ENCODE data around the gene KIF23. TPM values are rescaled to one million over a fixed set of nuclear protein-coding genes. Genes with fewer than 3 reads are reported as not detected.
"Not testable (repeated sequence)": the region's sequence is repeated elsewhere in the genome, so short reads cannot be mapped to it uniquely, and the experiment has no call there.

KIF23 gene
- total and polyA plus RNA-seq, 2 of the 4 experiments (the other 2 are of a cell fraction) = 37.7 to 56.1 TPM

DNA sequence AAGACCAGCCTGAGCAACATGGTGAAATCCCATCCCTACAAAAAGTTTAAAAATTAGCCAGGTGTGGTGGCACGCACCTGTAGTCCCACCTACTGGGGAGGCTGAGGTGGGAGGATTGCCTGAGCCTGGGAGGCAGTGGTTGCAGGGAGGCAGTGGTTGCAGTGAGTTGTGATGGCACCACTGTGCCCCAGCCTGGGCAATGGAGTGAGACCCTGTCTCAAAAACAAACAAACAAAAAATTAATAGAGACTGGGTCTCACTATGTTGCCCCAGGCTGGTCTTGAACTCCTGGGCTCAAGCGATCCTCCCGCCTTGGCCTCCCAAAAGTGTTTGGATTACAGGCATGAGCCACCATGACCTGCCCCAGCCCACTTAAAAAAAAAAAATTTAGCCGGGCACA is 36.1 kb downstream of the KIF23 start:
- H2BK120ac ChIP-seq (ENCODE audit: low read depth, low read length); H3K23ac ChIP-seq (ENCODE audit: low read depth, low read length); H3K4me3 ChIP-seq (ENCODE audit: insufficient read depth, low read depth, low read length); POLR2A ChIA-PET (ENCODE audit: unreplicated experiment); H3K4me2 ChIP-seq (ENCODE audit: low read depth, low read length); H2BK15ac ChIP-seq (ENCODE audit: low read depth, low read length); dilution Hi-C loops (cut with HindIII; ENCODE audit: low sequenced_read_pairs, unreplicated experiment); H3K9me1 ChIP-seq (ENCODE audit: insufficient read depth, low read length); BruUV-seq (replicated peaks); H3K27me3 ChIP-seq (ENCODE audit: control insufficient read depth, insufficient read depth, low read length); H2AK5ac ChIP-seq (ENCODE audit: low read depth, low read length); CTCF ChIA-PET; H2AFZ ChIP-seq (replicated peaks; ENCODE audit: low read length, poor library complexity); H3K9me3 ChIP-seq (ENCODE audit: control insufficient read depth, insufficient read depth, low read length); H3K18ac ChIP-seq (ENCODE audit: low read depth, low read length); H3K27ac ChIP-seq (ENCODE audit: insufficient read depth, low read length); H3K4me1 ChIP-seq (ENCODE audit: control insufficient read depth, insufficient read depth, low read length); H3K4ac ChIP-seq (ENCODE audit: low read depth, low read length); H2BK20ac ChIP-seq (ENCODE audit: low read depth, low read length); DNase-seq; H4K8ac ChIP-seq (ENCODE audit: low read depth in 2 of 2, low read length in 2 of 2); H2BK5ac ChIP-seq (ENCODE audit: low read depth, low read length, poor library complexity, severe bottlenecking); H2AK9ac ChIP-seq (replicated peaks; ENCODE audit: low read depth, low read length, poor library complexity); H4K5ac ChIP-seq (ENCODE audit: low read depth, low read length); H3K14ac ChIP-seq (replicated peaks; ENCODE audit: low read depth, low read length); H3K56ac ChIP-seq (ENCODE audit: extremely low read depth, insufficient read depth, low read length); H3K9ac ChIP-seq (ENCODE audit: low read depth, low read length); in situ Hi-C loops (cut with MboI; ENCODE audit: low sequenced_read_pairs); H4K91ac ChIP-seq (ENCODE audit: insufficient read depth, low read depth, low read length); ATAC-seq (ENCODE audit: low read depth): not testable (repeated sequence)
- WGBS, 2 experiments (ENCODE audit: extremely low coverage in 2 of 2, insufficient read length in 1 of 2) = no CpG with 5 or more reads among the region's 4 CpGs
- intact Hi-C loops (cut with micrococcal nuclease) = loop anchor here (10.0 kb wide), 1 partner anchor 285 kb away; the partner anchor contains the start of gene GLCE
- H4K20me1 ChIP-seq (ENCODE audit: insufficient read depth, low read length) = peaks cover 27% of the 10 kb centered on the region
- H3K36me3 ChIP-seq (ENCODE audit: control insufficient read depth, insufficient read depth, low read length) = peaks cover 12% of the 10 kb centered on the region
- peaks cover 6 to 28% of the 10 kb centered on the region in 2 experiments; a peak in 3 of 4 replicates for H3K79me1 ChIP-seq (ENCODE audit: low read depth in 1 of 2, low read length in 2 of 2)

Measured in IMR-90 (cell line).